WI38 (cell line): Measurements from ENCODE around the gene SP140L.

ENCODE experiments used
- H3K4me3 ChIP-seq: 2 replicates; pipeline ENCODE4 v1.5.1; 2011; ENCODE audit warnings: low read depth, mild to moderate bottlenecking, control low read depth, low read length
- CTCF ChIP-seq: IDR thresholded peaks from 2 replicates; pipeline ENCODE4 v1.5.1; 2012; ENCODE audit warnings: low read depth, mild to moderate bottlenecking, control low read depth, low read length

Gene SP140L

GRCh38 chr2:230318190-230319121 lies 8.5 kb upstream of the SP140L start:
- H3K4me3 ChIP-seq, result no peak overlapping the region
- no peak for TF ChIP-seq CTCF

GRCh38 chr2:230319211-230319862 lies 7.7 kb upstream of the SP140L start:
- TF ChIP-seq CTCF, result no peak
- no peak overlapping the region for H3K4me3 ChIP-seq

- no peak overlapping the region for H3K4me3 ChIP-seq
- TF ChIP-seq CTCF, result no peak
Measured at GRCh38 chr2:230321031-230321430, 6.0 kb upstream of the SP140L start.

GRCh38 chr2:230322561-230323384 lies 4.2 kb upstream of the SP140L start:
- H3K4me3 ChIP-seq, result no peak overlapping the region
- no peak for TF ChIP-seq CTCF

- peak; percentile 31; the same call in 1 of the 2 replicates for TF ChIP-seq CTCF
- H3K4me3 ChIP-seq, result no peak overlapping the region
Measured at GRCh38 chr2:230323385-230324106, 3.4 kb upstream of the SP140L start.

- H3K4me3 ChIP-seq, result no peak overlapping the region
- no peak for TF ChIP-seq CTCF
Measured at GRCh38 chr2:230324503-230324902, 2.5 kb upstream of the SP140L start.
